GM21619 (cell line): ENCODE measurements around the gene RNF145.

Source experiments
- ATAC-seq: cut with Tn5 transposase; IDR thresholded peaks from one replicate; pipeline ENCODE4 v1.9.1; 2021; ENCODE audit not compliant: unreplicated experiment

RNF145 gene

DNA sequence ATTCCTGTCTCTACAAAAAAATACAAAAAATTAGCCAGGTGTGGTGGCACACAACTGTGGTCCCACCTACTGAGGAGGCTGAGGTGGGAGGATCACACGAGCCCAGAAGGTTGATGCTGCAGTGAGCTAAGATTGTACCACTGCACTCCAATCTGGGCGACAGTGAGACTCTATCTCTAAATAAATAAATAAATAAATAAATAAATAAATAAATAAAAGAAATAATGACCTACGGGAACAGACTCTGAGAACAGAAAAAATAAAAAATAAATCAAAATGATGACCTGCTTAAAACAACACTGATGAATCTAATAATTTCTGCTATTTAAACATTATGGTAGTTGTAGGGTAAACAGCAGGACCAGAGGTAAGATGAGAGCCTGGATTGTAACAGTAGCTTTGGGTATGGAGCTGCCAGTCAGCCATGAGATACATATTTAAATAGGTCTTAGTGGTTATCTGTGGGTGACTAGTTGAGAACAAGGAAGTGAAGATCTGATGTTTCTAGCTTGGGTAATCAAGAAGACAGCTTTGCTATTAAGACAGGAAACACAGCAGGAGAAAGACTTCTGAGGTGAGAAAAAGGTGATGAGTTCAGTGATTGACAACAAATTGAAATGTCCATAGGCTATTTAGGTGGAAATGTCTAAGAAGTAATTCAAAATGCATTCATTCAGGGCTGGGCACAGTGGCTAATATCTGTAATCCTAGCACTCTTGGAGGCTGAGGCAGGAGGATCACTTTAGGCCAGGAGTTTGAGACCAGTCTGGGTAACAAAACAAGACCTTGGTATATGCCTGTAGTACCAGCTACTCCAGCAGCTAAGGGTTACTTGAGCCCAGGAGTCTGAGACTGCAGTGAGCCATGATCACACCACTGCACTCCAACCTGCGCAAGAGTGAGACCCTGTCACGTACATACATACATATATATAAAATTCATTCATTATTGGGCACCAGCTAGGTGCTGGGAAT, 11.0 kb downstream of the RNF145 start:
- peak; percentile 92 for ATAC-seq

GRCh38 chr5:159195775-159196174, 13.6 kb downstream of the RNF145 start:
- no peak for ATAC-seq

GRCh38 chr5:159190170-159190569, 19.2 kb downstream of the RNF145 start:
- no peak for ATAC-seq

GRCh38 chr5:159189310-159189709, 20.0 kb downstream of the RNF145 start:
- ATAC-seq = no peak

- ATAC-seq = no peak
Observed at GRCh38 chr5:159187719-159188118, 21.6 kb downstream of the RNF145 start.

GRCh38 chr5:159186319-159186718, 23.0 kb downstream of the RNF145 start:
- no peak for ATAC-seq

DNA sequence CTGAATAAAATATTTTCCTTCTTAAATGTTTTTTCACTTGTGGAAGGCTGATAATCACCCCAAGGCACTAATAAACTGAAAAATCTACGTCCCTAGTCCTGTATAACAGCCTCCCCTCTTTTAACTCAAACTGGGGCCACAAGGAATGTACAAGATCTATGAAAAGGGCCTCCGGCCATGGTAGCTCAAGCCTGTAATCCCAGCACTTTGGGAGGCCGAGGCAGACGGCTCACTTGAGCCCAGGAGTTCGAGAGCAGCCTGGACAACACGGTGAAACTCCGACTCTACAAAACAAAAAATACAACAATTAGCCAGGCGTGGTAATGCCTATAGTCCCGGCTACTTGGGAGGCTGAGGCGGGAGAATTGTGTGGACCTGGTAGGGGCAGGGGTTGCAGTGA, 23.6 kb downstream of the RNF145 start:
- ATAC-seq = no peak

DNA sequence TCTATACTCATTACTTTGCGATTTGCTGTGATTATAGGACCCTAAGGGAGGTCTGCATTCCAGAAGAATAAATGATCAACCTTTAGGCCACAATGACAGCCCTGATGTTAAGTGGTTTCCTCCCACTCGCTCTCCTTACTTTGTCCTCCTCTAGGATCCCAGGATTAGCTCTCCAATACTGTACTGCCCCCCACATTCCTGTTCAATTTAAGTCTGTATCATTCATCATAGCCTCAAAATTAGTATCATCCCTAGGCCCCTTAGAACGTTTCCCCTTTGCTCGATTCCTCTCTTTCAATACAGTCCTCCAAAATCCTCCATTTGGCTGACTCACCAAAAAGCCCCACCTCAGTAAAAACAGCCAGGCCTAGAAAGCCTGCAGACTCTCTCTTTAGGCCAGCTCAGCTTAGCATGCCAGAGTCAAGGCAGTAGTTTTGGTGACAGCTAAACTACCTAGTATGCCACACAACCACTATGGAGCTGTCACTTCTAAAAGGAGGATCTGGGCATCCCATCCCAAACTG, 24.4 kb downstream of the RNF145 start:
- peak; percentile 35 for ATAC-seq

GRCh38 chr5:159184236-159184635, 25.1 kb downstream of the RNF145 start:
- no peak for ATAC-seq

DNA sequence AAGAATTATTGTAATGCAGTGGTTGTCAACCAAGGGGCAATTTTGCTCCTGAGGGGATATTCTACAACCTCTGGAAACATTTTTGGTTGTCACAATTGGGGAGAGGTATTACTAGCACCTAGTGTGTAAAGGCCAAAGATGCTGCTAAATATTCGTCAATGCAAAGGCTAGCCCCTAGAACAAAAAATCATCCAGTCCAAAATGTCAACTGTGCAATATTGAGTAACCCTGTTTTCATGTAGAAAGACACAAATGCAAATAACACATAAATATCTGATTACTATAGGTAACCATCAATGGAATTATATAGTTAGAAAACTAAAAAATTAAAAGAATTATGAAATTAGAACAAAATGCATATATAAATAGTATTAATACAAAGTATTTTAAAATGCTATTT, 26.1 kb downstream of the RNF145 start:
- ATAC-seq = no peak

DNA sequence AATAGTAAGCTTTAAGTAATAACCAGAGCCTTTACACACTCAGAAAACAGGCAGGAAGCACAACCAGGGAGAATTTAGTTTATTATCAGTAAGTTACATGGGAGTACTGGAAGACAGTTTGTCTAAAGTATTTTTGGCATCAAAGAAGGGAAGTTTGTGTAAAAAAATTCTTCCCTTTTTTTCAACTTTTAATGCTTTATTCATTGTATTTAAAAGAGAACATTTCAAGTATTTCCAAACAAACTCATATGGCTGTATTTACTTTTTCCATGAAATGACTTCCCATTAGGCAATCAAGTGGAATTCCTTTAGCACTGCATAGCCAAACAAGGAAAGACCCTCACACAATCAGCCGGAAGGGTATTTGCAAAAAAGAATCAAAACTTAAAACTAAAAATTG, 26.7 kb downstream of the RNF145 start:
- no peak for ATAC-seq

DNA sequence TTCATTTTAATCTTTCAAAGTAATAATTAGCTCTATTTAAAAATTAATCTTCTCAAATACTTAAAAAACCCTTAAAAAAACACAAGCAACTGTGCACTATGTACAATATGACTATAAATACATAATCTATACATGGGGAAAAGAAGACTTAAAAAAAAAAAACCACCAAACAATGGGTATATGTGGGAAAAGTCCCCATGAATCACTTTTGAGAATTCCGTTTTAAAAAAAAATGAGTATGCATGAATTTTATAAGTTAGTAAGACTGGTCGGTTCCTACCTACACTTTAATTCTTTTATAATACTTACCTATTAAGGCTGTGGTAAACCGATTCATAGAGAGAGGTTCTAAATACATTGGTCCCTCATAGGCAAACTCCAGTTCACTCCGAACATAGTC, 27.7 kb downstream of the RNF145 start:
- no peak for ATAC-seq

DNA sequence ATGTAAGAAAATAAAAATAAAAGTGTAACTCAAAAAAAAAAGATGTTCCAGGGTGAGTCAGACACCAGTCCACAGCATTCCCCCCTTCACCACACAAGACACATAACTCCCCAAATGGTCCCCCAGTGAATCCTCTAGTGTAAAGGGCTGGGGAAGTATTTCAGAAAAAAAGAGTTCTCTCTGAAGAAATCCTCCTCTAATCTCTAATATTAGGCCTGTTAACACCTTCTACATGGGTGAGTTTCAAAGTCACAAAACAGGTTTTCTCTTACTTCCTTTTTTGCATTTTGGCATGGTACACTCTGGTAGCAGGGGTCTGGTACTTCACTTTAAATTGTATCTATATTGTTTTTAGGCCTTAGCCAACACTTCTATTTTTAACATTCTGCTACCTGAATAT, 28.2 kb downstream of the RNF145 start:
- ATAC-seq = peak; percentile 39

DNA sequence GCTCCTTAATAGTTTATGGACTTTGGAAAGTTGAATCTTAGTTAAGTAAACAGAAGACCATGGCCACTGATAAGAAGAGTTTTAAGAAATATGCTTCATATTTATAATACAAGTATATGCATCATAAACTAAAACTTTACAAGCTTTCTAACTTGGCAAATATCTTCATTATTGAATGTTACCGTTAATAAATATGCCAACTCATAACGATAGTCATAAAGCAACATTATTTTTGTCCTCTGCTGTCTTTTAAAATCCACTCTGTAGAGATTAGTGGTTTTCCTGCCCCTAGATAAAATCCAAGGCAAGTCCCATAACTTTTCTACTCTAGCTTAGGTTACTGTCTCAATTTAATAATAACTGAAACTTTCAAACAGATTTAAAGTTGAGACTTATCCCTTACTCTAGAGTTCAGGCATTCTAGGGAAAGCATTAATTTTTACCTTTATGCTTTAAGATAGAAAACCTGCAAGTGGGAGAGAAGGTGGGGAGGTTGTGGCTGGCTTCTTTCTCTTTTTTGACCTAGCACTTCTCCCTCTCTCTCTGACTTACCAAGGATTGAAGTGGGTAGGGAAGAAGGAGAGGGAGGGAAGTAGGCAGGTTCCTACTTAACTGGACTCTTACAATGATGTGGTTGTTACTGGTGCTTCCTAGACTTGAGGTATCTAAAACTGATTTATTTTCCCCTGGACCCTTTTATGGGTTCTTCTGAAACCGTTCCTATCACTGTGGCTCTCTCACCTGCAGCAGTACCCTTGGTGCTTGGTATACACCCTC, 29.6 kb downstream of the RNF145 start:
- no peak for ATAC-seq

GRCh38 chr5:159178978-159179377, 30.4 kb downstream of the RNF145 start:
- peak; percentile 82 for ATAC-seq

DNA sequence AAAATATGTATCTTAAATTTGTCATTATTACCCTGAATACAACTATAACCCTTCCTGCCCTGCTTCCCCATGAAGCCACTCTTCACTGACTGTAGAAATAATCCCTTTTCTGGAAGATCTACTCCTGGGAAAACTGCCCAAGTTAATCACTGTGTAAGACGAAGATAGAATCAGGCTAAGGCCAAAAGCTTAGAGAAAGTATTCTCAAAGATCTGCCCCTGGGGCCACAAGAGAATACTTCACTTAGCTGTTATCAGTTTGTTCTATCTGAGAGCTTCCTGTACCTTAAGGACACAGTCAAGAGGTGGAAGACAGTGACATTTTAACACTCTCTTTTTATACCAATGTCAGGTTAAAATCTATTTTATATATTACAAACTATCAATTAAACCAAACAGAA, 33.8 kb downstream of the RNF145 start:
- no peak for ATAC-seq

DNA sequence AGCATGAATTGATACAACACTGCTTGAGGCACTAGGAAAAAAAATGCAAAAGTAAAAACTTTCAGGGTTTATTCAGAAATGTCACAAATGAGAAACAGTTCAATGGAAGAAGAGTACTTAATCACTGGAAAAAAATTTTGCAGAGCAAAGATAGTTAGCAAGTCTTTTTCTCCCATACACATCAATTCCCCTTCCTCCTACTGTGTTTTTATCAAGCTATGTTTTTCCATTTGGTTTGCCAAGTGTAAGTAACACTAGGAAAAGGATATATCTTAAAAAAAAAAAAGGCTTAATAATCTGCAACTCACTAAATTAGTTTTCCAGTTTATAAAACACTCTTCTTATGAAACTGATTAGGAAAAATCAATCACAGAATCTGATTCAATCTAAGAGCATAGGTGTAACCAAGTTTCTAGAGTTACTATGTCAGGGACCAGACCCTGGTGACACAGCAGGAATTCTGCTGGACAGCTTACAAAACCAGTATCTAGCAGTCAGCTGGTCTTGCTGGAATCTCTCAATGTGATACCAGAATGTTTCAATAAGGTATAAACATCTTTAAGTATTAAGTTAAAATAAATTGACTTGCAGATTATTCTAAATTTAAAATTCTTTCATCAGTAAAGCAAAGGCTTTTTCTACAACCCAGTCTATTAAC, 34.7 kb downstream of the RNF145 start:
- ATAC-seq = no peak

DNA sequence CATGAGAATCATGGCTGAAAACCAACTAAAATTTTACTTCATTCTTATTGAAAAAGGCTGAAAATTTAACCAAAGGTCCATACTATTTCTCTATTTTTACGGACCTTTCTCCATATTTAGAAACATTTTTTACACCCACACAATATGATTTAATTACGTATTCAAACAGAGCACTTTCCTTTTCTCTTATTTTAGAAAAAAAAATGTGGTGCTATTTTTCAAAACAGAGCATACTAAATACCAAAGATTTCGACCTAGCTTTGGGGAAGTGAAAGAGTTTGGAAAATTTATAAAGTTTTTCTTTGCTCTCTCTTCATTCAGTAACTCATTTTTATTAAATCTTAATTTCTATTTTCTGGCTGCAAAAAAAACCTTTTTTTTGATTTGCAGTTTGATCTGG, 38.1 kb downstream of the RNF145 start:
- no peak for ATAC-seq

GRCh38 chr5:159170021-159170420, 39.3 kb downstream of the RNF145 start:
- no peak for ATAC-seq

- ATAC-seq = no peak
Observed at GRCh38 chr5:159166416-159166815, 42.9 kb downstream of the RNF145 start.

- no peak for ATAC-seq
Observed at GRCh38 chr5:159163701-159164046, 45.7 kb downstream of the RNF145 start.
